Heart right ventricle (tissue), 16 donors: ENCODE results near the gene YOD1. TPM values are rescaled to one million over a fixed set of nuclear protein-coding genes. Genes with fewer than 3 reads are reported as not detected.

Experiments used
- ATAC-seq, 8 donors: fragments of 200-7000 bp; cut with Tn5 transposase; one replicate each; pipeline ENCODE4 v1.9.1; 2020; ENCODE audit warnings: mild to moderate bottlenecking in 8 of 8, moderate library complexity in 8 of 8, moderate number of reproducible peaks in 1 of 8
- DNase-seq, 2 donors: peaks; one replicate each; pipeline ENCODE4 v3.0.0-alpha.2; 2020
- H3K27ac ChIP-seq, 10 donors: fragments of 200-600 bp; sonication (generic) in 2 of 10; one replicate each; pipeline versions ENCODE4 v1.5.0 to v1.8.0; 2020 to 2022; ENCODE audit warnings: mild to moderate bottlenecking in 3 of 10
- H3K27me3 ChIP-seq, 7 donors: fragments of 200-600 bp; one replicate each; pipeline ENCODE4 v1.8.0; 2021 to 2022; ENCODE audit warnings: mild to moderate bottlenecking in 2 of 7
- H3K36me3 ChIP-seq, 9 donors: fragments of 200-600 bp; sonication (generic) in 1 of 9; one replicate each; pipeline versions ENCODE4 v1.5.0 to v1.8.0; 2020 to 2022; ENCODE audit warnings: mild to moderate bottlenecking in 2 of 9
- H3K4me1 ChIP-seq, 9 donors: fragments of 200-600 bp; sonication (generic) in 1 of 9; one replicate each; pipeline versions ENCODE4 v1.5.0 to v1.8.0; 2020 to 2022; ENCODE audit warnings: mild to moderate bottlenecking in 4 of 9
- H3K4me3 ChIP-seq, 10 donors: fragments of 200-600 bp; sonication (generic) in 2 of 10; one replicate each; pipeline versions ENCODE4 v1.5.0 to v1.8.0; 2020 to 2022; ENCODE audit warnings: mild to moderate bottlenecking in 7 of 10, moderate library complexity in 2 of 10
- H3K9me3 ChIP-seq, 11 donors: fragments of 200-600 bp in 10 of 11; sonication (generic) in 2 of 11; one replicate each; pipeline versions ENCODE4 v1.5.0 to v1.8.0; 2013 to 2022; ENCODE audit warnings: mild to moderate bottlenecking in 2 of 11, control low read depth in 1 of 11, moderate library complexity in 1 of 11
- WGBS, 2 donors: extraction: QIAGEN DNeasy Blood & Tissue Kit; methylation state at CpG; one replicate each; pipeline ENCODE4 v1.1.7; 2013; ENCODE audit warnings: inconsistent platforms in 1 of 2; 5-methylcytosine and 5-hydroxymethylcytosine counted together
- intact Hi-C, 10 donors: fragments of 100-400 bp; cut with DNase I; formaldehyde crosslinking; loops; one replicate each; pipeline versions ENCODE4 v1.11.1 to v1.14.2; 2022
- polyA plus RNA-seq, 2 donors: library from polyadenylated mRNA; stranded (reverse); fragments of 200-250 nt; gene quantifications; one replicate each; pipeline ENCODE4 v1.2.3, GENCODE V29; 2013
- total RNA-seq, 10 donors: library from RNA; stranded (reverse); fragmentation: NEBNext Ultra II Directional in 3 of 10; extraction: Animal tissue kit (Norgen Biotek cat#: 25700) in 3 of 10; gene quantifications; one replicate each; pipeline versions ENCODE4 v1.2.1 to v1.2.4, GENCODE V29; 2021 to 2023
- TF ChIP-seq, protein P1 (sequence below), 9 donors: fragments of 200-600 bp; sonication (generic) in 2 of 9; IDR thresholded peaks; one replicate each; pipeline versions ENCODE4 v1.5.0 to v1.8.0; 2021 to 2022; ENCODE audit warnings: antibody characterized with exemption in 9 of 9, mild to moderate bottlenecking in 5 of 9, moderate library complexity in 1 of 9
- donor health status: Arrhythmogenic right ventricular cardiomyopathy.
- donor health status: ischemic (EF 13 %, LVEDD 7.1; RV severe dilation, severe dysfunction).
- donor health status: healthy with polysubstance abuse.
- donor health status: DM: no; HTN: yes; CAD: no.
- donor health status: DM: no; HTN: no; CAD: no.
- donor health status: ischemic (EF 25% LVEDD 6.9; RV normal size, moderate dysfunction).
- donor health status: ischemic (EF 25% LVEDD 5.7; RV mildly dilated, moderate dysfunction).
- donor health status: healthy.
- donor health status: DM: yes; HTN: yes; CAD: no.
- donor health status: Ischemic cardiomyopathy.
- donor health status: ischemic (EF 35%, LVEDD 5.7; RV mildly dilated, moderate dysfunction).
- donor health status: nonischemic (EF 11% LVEDD 7.7; RV severe dilation, severe dysfunction).
- donor health status: DM: yes; HTN: yes; CAD: no.
- donor health status: PGD.
- donor health status: ischemic (EF 29% LVEDD 5.4; RV normal size, mild dysfunction).
- donor health status: nonischemic (EF 23%, LVEDD 6.1; RV moderate dilation, normal function).

Gene YOD1
- total and polyA plus RNA-seq, 12 donors: 2.6 to 9.1 (median 5.7) TPM

DNA sequence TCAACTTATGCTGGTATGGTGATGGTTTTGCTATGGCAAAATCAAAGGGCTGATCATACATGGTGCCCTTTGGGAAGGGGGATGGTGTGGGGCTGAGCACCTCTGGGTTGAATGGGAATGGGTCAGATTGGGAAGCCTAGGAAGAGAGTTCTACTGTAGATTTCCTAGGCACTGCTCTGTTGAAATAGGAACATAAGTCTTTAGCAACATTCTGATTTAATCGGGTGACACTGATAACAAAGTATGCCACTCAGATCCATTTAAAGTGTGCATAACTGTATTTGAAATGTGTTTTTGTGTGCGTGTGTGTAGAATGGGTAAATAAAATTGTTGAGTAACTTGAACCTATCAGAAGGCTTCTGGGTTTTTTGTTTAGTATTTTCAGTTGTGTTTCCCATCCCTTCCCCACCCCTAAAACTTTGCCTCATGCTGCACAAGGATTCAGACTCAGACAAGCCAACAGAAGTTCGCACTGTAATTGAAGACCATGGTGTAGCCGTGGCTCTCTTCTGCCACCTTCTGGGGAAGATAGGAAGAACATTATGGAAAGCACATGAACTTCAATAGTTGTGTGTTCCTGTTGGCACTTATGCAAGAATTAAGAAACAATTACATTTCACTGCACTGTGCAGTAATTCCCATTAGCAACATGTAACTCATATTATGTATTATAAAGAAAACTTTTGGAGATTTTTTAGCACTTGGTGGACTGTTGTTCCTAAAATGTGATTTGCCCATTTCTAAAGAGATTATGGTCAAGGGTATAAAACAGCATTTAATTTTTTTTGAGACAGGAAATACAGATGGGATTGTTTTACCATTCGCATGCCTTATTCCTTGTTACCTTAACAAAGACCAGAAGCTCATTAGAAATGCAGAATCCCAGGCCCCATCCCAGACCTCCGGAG lies 26.7 kb upstream of the YOD1 start:
- peak; percentile 62 to 86 (median 80) for ATAC-seq
- intact Hi-C loops: loop anchor here in 3 of 10 donors (1.0 to 10.0 kb wide), 4 partner anchors 27 to 443 kb away; partner anchors contain the start of genes DYRK3 (in 1 of the 3), FCMR (in 1 of the 3) and YOD1 (in 1 of the 3)
- 29 to 36% methylated on average over 6 of the region's 6 CpGs for WGBS, 2 donors
- Histone ChIP-seq H3K4me3 (no peak overlapping the region), H3K27ac (peak overlapping the region in 5 of 10 donors; percentile 12 to 69 (median 42)), H3K9me3 (no peaks in the 10 kb centered on the region), H3K4me1 (peaks cover 0 to 58% (median 21%) of the 10 kb centered on the region in 9 donors), H3K36me3 (peaks cover 0 to 80% (median 5%) of the 10 kb centered on the region in 9 donors), H3K27me3 (no peaks in the 10 kb centered on the region)
- TF ChIP-seq, protein P1, sequence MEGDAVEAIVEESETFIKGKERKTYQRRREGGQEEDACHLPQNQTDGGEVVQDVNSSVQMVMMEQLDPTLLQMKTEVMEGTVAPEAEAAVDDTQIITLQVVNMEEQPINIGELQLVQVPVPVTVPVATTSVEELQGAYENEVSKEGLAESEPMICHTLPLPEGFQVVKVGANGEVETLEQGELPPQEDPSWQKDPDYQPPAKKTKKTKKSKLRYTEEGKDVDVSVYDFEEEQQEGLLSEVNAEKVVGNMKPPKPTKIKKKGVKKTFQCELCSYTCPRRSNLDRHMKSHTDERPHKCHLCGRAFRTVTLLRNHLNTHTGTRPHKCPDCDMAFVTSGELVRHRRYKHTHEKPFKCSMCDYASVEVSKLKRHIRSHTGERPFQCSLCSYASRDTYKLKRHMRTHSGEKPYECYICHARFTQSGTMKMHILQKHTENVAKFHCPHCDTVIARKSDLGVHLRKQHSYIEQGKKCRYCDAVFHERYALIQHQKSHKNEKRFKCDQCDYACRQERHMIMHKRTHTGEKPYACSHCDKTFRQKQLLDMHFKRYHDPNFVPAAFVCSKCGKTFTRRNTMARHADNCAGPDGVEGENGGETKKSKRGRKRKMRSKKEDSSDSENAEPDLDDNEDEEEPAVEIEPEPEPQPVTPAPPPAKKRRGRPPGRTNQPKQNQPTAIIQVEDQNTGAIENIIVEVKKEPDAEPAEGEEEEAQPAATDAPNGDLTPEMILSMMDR (IDR thresholded peaks at IDR 0.05): peak; percentile 71 to 94 (median 88)
- peak in 1 of 2 donors; percentile 74 for DNase-seq

DNA sequence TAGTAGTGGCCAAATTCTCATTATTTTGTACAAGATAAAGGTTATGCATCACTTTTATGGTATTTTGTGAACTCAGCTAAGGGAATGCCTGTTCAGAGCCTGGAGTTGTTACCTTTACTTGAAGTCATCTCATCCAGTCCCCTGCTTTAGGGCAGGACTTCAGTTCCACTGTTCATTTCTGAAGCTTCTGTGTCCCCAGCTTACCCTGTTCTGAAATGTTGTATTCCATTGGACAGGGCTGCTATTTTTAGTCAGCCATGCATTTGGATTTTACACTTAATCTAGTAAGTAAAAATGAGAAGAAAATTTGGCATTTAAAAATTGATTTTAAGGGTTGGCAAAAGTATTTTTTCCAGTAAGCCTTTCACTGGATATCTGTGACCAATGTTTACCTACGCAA lies 26.0 kb upstream of the YOD1 start:
- ATAC-seq (peak in 3 of 8 donors; percentile 53 to 74 (median 67)), DNase-seq (no peak)
- Histone ChIP-seq H3K27ac (peak overlapping the region in 5 of 10 donors; percentile 12 to 69 (median 42)), H3K4me1 (peaks cover 0 to 65% (median 21%) of the 10 kb centered on the region in 9 donors), H3K4me3 (no peak overlapping the region), H3K27me3 (no peaks in the 10 kb centered on the region), H3K9me3 (no peaks in the 10 kb centered on the region), H3K36me3 (peaks cover 0 to 85% (median 12%) of the 10 kb centered on the region in 9 donors)
- 97 to 98% methylated on average over 1 of the region's 1 CpG for WGBS, 2 donors
- TF ChIP-seq, protein P1 (IDR thresholded peaks at IDR 0.05): no peak
- intact Hi-C loops: loop anchor here in 3 of 10 donors (1.0 to 10.0 kb wide), 4 partner anchors 26 to 442 kb away; partner anchors contain the start of genes DYRK3 (in 1 of the 3), FCMR (in 1 of the 3) and YOD1 (in 1 of the 3)

DNA sequence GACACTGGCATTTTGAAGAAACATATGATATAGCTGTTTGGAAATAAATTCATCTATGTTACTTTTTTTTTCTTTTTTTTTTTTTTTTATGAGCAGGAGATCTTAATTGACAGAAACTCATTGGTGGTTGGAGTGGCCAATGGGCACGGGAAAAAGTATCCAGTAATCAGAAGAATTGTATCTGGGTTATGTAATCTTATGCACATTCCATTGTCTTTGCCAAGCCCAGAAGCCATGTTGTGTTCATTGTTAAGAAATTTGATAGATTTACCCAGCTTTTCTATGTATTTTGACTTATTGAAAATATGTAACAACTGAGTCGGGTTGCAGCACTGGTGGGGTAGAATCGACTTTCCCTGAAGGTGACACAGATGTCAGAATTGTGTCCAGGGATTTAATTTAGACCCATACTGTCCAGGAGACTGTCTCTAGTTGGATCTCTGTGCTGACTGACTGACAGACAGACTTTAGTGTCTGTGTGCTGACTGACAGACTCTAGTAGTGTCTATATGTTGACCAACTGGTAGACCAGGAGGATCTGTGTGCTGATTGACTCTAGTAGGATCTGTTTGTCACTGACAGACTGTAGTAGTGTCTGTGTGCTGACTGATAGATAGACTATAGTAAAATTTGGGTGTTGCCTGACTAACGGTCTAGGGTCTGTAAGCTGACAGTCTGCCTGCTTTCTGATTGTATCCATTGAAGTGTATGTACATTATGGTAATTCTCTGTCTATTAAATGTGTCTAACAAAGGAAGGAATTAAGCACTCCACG lies 25.4 kb upstream of the YOD1 start:
- Histone ChIP-seq H3K27me3 (no peaks in the 10 kb centered on the region), H3K36me3 (peaks cover 0 to 85% (median 19%) of the 10 kb centered on the region in 9 donors), H3K9me3 (no peaks in the 10 kb centered on the region), H3K4me1 (peaks cover 0 to 70% (median 21%) of the 10 kb centered on the region in 9 donors), H3K4me3 (no peak overlapping the region), H3K27ac (peak overlapping the region in 4 of 10 donors; percentile 18 to 69 (median 47))
- DNase-seq: no peak
- TF ChIP-seq, protein P1 (IDR thresholded peaks at IDR 0.05): no peak
- ATAC-seq: peak in 1 of 8 donors; percentile 18
- intact Hi-C loops: loop anchor here in 2 of 10 donors (2.0 to 10.0 kb wide), 3 partner anchors 26 to 442 kb away; partner anchors contain the start of genes DYRK3 (in 1 of the 2), FCMR (in 1 of the 2) and YOD1 (in 1 of the 2)
- WGBS, 2 donors: 54 to 72% methylated on average over 5 of the region's 5 CpGs
